OCI-LY3 (cell line): ENCODE measurements around the gene SPP1.
"Not testable (repeated sequence)": the region's sequence is repeated elsewhere in the genome, so short reads cannot be mapped to it uniquely, and the experiment has no call there.

Experiments used
- H2AFZ ChIP-seq: fragments of 200-600, 300-600 bp; shearing (Covaris generic); 2 replicates; pipeline ENCODE4 v1.6.0; 2014; ENCODE audit warnings: antibody characterized with exemption, low read depth, low read length
- H3K27ac ChIP-seq: fragments of 200-600, 300-600 bp; sonication (generic); 2 replicates; pipeline ENCODE4 v1.5.1; 2014; ENCODE audit warnings: mild to moderate bottlenecking, low read length, moderate library complexity, mixed read lengths
- H3K27me3 ChIP-seq: fragments of 200-600, 300-600 bp; sonication (generic); 2 replicates; pipeline ENCODE4 v1.6.1; 2014; ENCODE audit warnings: low read depth, low read length, mixed read lengths
- H3K36me3 ChIP-seq: fragments of 200-600, 300-600 bp; sonication (generic); replicated peaks from 2 replicates; pipeline ENCODE3; 2014; ENCODE audit warnings: low read depth, low read length, mixed read lengths
- H3K4me1 ChIP-seq: fragments of 300-600, 200-600 bp; sonication (generic); 2 replicates; pipeline ENCODE4 v1.6.1; 2014; ENCODE audit warnings: low read length, mixed read lengths
- H3K4me2 ChIP-seq: fragments of 200-600, 300-600 bp; sonication (generic); 2 replicates; pipeline ENCODE4 v1.6.1; 2014; ENCODE audit warnings: low read length, mixed read lengths
- H3K4me3 ChIP-seq: fragments of 300-600, 200-600 bp; sonication (generic); 2 replicates; pipeline ENCODE4 v1.5.1; 2014; ENCODE audit warnings: antibody characterized with exemption, mild to moderate bottlenecking, low read length, moderate library complexity
- H3K79me2 ChIP-seq: fragments of 300-600, 200-600 bp; shearing (Covaris generic); 2 replicates; pipeline ENCODE4 v1.6.1; 2014; ENCODE audit warnings: mild to moderate bottlenecking, low read length, mixed read lengths
- H3K9ac ChIP-seq: fragments of 300-600, 200-600 bp; shearing (Covaris generic); 2 replicates; pipeline ENCODE4 v1.6.0; 2014; ENCODE audit warnings: mild to moderate bottlenecking, low read length, moderate library complexity
- H3K9me3 ChIP-seq: fragments of 200-600, 300-600 bp; shearing (Covaris generic); 2 replicates; pipeline ENCODE4 v1.6.1; 2014; ENCODE audit warnings: low read length, mixed read lengths; ENCODE audit not compliant: insufficient read depth
- H4K20me1 ChIP-seq: fragments of 200-600, 300-600 bp; sonication (generic); 2 replicates; pipeline ENCODE4 v1.6.1; 2016; ENCODE audit warnings: low read length, mixed read lengths; ENCODE audit not compliant: insufficient read depth
- EZH2phosphoT487 ChIP-seq: fragments of 200-600 bp; shearing (Covaris generic); IDR thresholded peaks from 2 replicates; pipeline ENCODE4 v1.6.1; 2018; ENCODE audit warnings: antibody characterized with exemption, mixed run types, low read depth
- TF ChIP-seq, protein P1 (sequence below): fragments of 200-600, 300-600 bp; sonication (generic); IDR thresholded peaks from 2 replicates; pipeline ENCODE4 v1.5.1; 2014; ENCODE audit warnings: antibody characterized with exemption, low read length, low read depth

Gene SPP1

DNA sequence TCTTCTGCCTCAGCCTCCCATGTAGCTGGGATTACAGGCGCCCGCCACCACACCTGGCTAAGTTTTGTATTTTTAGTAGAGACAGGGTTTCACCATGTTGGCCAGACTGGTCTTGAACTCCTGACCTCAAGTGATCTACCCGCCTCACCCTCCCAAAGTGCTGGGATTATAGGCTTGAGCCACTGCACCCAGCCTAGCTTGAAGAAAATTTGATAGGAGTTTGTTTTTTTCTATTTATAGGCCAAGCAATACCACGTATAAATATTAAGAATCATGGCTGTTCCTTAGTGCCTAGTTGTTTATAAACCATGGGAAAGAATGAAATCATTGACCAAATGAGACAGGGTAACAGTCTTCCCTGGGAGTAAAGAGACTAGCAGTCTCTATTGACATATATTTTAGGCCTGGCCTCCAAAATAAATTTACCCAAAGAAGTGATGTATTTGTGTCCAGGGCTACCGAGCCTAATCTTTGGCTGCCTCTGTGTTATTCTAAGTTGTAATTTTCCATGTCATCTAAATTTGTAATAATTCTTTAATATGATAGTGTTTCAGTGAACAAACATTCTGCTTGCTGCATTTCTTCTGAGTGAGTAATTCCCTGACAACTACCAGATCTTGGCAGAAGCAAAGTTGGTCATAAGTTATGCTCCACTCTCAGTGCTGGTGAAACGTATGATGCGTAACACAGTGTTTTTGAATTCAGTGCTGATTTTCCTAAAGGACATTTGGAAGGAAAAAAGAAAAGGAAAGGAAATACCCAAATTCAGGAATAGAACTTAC lies 42.2 kb downstream of the SPP1 start:
- H3K9ac ChIP-seq: no peak overlapping the region
- no peak overlapping the region for H3K4me3 ChIP-seq
- no peak overlapping the region for H3K27ac ChIP-seq
- H2AFZ ChIP-seq: no peak overlapping the region
- H3K9me3 ChIP-seq: no peaks in the 10 kb centered on the region
- TF ChIP-seq, protein P1, sequence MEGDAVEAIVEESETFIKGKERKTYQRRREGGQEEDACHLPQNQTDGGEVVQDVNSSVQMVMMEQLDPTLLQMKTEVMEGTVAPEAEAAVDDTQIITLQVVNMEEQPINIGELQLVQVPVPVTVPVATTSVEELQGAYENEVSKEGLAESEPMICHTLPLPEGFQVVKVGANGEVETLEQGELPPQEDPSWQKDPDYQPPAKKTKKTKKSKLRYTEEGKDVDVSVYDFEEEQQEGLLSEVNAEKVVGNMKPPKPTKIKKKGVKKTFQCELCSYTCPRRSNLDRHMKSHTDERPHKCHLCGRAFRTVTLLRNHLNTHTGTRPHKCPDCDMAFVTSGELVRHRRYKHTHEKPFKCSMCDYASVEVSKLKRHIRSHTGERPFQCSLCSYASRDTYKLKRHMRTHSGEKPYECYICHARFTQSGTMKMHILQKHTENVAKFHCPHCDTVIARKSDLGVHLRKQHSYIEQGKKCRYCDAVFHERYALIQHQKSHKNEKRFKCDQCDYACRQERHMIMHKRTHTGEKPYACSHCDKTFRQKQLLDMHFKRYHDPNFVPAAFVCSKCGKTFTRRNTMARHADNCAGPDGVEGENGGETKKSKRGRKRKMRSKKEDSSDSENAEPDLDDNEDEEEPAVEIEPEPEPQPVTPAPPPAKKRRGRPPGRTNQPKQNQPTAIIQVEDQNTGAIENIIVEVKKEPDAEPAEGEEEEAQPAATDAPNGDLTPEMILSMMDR: no peak
- peaks cover 19% of the 10 kb centered on the region for H3K36me3 ChIP-seq
- no peak overlapping the region for H3K4me2 ChIP-seq
- peaks cover 32% of the 10 kb centered on the region for H3K79me2 ChIP-seq
- H4K20me1 ChIP-seq: peaks cover 14% of the 10 kb centered on the region; the same call in 1 of the 2 replicates
- H3K4me1 ChIP-seq: peaks cover 21% of the 10 kb centered on the region
- H3K27me3 ChIP-seq: no peaks in the 10 kb centered on the region

DNA sequence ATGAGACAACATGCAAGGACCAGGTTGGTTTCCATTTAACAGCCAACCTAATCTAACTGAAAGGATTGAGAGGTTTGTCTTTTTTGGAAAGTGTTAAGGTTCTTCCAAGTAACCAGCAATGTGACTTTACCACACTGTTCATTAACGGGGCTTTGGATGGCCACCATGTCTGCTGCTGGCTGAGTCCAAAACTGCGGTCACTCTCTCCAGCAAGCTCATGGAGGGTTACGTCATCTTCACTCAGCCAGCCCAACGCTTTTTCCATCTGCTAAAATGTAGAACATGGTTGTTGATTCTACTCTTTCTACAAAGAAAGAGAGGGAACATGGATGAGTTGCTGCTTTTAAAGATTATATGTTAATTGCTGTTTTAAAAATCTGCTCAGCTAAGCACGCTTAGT lies 43.0 kb downstream of the SPP1 start:
- Histone ChIP-seq H3K4me2 (no peak overlapping the region), H3K9me3 (no peaks in the 10 kb centered on the region), H3K27me3 (no peaks in the 10 kb centered on the region), H2AFZ (no peak overlapping the region), H3K36me3 (peaks cover 20% of the 10 kb centered on the region), H3K79me2 (peaks cover 24% of the 10 kb centered on the region), H3K9ac (no peak overlapping the region), H3K27ac (no peak overlapping the region), H3K4me3 (no peak overlapping the region), H4K20me1 (peaks cover 6% of the 10 kb centered on the region; the same call in 1 of the 2 replicates), H3K4me1 (peaks cover 17% of the 10 kb centered on the region)
- TF ChIP-seq, protein P1: no peak
- no peak for TF ChIP-seq EZH2phosphoT487

DNA sequence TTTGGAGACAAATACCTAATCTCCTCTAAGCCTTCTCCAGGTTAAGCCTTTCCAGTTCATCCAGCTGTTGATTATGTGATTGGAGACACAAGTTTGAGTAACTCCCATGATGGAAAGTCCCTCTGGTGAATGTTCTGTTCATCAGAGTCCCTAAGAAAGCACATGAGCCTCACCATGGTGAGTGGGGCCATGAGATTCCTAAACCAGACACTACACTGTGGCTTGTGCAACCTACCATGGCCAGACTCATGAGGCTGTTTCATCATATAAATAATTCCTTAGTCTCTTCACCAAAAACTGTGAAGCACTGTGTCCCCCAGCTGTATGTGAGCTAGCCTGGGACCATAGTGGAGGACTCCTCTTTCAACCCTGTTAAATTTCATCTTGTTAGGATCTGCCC lies 46.3 kb downstream of the SPP1 start:
- H3K4me2 ChIP-seq: no peak overlapping the region
- peaks cover 7% of the 10 kb centered on the region; the same call in 1 of the 2 replicates for H3K79me2 ChIP-seq
- no peak overlapping the region for H3K27ac ChIP-seq
- H3K4me1 ChIP-seq: peaks cover 10% of the 10 kb centered on the region; the same call in 1 of the 2 replicates
- no peak overlapping the region for H3K9ac ChIP-seq
- H3K4me3 ChIP-seq: no peak overlapping the region
- no peak overlapping the region for H2AFZ ChIP-seq
- H3K9me3 ChIP-seq: no peaks in the 10 kb centered on the region
- H3K27me3 ChIP-seq: no peaks in the 10 kb centered on the region
- H3K36me3 ChIP-seq: peaks cover 30% of the 10 kb centered on the region
- no peaks in the 10 kb centered on the region for H4K20me1 ChIP-seq
- no peak for TF ChIP-seq EZH2phosphoT487
- TF ChIP-seq, protein P1: no peak

DNA sequence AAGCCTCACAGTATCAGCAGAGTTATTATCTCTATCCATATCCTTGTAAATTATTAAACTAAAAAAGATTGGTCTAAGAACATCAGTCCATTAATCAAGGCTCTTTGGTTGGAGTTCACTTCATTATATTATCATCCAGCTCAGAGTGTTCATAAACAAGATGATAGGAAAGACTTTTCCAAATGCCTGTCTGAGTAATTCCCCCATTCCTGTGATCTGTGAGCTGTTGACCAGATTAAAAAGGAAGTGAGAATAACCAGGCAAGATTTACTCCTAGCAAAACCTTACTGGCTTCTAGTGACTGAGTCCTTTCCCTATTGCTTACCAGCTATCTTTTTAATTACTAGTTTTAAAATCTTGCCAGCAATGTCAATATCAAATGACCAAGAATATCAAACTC lies 46.8 kb downstream of the SPP1 start:
- no peaks in the 10 kb centered on the region for H3K27me3 ChIP-seq
- TF ChIP-seq EZH2phosphoT487: no peak
- TF ChIP-seq, protein P1: no peak
- H3K9ac ChIP-seq: no peak overlapping the region
- no peak overlapping the region for H3K27ac ChIP-seq
- H3K36me3 ChIP-seq: peaks cover 30% of the 10 kb centered on the region
- H3K4me3 ChIP-seq: no peak overlapping the region
- no peaks in the 10 kb centered on the region for H4K20me1 ChIP-seq
- peaks cover 10% of the 10 kb centered on the region; the same call in 1 of the 2 replicates for H3K4me1 ChIP-seq
- no peaks in the 10 kb centered on the region for H3K9me3 ChIP-seq
- peaks cover 7% of the 10 kb centered on the region; the same call in 1 of the 2 replicates for H3K79me2 ChIP-seq
- H3K4me2 ChIP-seq: no peak overlapping the region
- no peak overlapping the region for H2AFZ ChIP-seq

DNA sequence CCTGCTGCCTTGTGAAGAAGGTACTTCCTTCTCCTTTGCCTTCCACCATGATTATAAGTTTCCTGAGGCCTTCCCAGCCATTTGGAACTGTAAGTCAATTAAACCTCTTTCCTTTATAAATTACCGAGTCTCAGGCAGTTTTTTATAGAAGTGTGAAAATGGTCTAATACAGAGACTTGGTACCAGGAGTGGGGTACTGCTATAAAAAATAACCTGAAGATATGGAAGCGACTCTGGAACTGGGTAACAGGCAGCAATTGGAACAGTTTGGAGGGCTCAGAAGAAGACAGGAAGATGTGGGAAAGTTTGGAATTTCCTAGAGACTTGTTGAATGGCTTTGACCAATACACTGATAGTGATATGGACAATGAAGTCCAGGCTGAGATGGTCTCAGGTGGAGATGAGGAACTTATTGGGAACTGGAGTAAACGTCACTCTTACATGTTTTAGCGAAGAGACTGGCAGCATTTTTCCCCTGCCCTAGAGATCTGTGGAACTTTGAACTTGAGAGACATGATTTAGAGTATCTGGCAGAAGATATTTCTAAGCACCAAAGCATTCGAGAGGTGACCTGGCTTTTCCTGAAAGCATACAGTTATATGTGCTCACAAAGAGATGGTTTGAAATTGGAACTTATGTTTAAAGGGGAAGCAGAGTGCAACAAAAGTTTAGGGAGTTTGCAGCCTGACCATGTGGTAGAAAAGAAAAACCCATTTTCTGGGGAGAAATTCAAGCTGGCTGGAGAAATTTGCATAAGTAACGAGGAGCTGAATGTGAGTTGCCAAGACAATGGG lies 50.6 kb downstream of the SPP1 start:
- not testable (repeated sequence) for H3K27me3 ChIP-seq, H3K4me2 ChIP-seq, H2AFZ ChIP-seq, H3K9ac ChIP-seq, H3K4me3 ChIP-seq, H3K27ac ChIP-seq, H4K20me1 ChIP-seq, H3K9me3 ChIP-seq, H3K79me2 ChIP-seq
- peaks cover 10% of the 10 kb centered on the region; the same call in 1 of the 2 replicates for H3K4me1 ChIP-seq
- peaks cover 23% of the 10 kb centered on the region for H3K36me3 ChIP-seq
